HG02623 (cell line): Measurements from ENCODE around the gene MTARC1.

Source experiments
- ATAC-seq: cut with Tn5 transposase; IDR thresholded peaks from one replicate; pipeline ENCODE4 v1.9.1; 2021; ENCODE audit warnings: moderate library complexity; ENCODE audit not compliant: unreplicated experiment

MTARC1 gene

DNA sequence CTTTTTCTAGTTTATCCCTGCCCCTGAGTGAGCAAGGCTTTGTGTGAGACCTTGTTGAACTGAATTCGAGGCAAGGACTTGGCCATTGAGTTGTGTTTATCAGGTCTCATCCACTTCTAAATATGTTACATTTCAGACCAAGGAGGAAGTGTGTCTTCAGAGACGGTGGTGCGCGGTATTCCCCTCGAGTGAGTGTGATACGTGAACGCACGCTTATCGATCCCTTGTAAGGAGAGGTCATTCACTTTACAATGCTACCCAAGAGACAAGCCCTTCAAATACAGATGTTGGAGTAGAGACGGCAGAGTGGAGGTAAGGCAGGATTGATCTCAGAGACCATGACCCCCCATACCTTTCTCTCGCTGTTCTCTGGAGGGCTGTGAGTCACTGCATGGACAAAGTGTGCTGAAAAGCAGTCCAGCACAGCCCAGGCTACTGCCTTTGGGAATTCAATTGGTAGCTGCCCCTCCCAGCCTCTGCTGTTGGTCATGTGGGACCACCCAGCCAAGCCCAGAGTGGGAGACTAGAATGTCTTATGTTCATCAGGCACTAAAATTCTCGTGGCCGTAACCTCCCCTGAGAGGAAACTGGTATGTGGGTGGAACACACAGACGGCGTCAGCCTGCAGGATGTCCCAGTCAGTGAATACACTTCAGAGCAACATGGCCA lies 16.3 kb upstream of the MTARC1 start:
- peak; percentile 54 for ATAC-seq

DNA sequence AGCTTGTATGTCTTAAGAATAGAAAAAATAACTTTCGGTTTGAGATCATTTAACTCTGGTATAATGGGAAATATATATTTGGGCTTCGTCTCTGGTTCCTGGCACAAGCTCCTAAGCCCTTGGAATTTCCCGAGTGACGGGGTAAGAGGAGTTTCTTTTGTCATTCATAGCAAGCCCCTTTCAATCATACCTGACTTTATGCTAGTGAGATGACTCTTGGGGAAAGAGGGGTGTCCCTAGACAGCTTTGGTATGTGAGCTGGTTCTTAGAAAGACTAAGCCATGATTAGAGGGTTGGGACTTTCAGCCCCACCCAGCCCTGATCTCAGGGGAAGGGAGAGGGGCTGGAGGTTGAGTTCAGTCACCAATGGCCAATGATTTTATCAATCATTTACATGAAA lies 13.9 kb upstream of the MTARC1 start:
- ATAC-seq = no peak

DNA sequence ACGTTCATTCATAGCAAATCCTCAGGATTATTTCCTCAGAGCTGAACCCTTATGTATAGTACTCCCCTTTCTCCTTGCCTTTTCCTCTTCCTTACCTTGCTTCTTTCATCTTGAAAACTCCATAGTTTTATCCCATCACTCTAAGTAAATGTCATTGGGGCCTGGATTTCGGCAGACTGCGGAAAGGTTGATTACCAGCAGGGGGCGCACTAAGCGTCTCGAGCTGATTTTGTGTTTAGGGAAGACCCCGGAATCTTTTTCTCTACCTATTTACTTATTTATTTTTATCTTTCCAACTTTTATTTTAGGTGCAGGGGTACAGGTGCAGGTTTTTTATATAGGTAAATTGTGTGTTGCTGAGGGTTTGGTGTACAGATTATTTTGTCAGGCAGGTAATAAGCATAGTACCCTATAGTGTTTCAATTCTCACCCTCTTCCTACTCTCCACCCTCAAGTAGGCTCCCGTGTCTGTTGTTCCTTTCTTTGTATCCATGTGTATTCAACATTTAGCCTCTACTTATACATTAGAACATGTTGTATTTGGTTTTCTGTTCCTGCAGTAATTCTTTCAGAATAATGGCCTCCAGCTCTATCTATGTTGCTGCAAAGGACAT lies 11.4 kb upstream of the MTARC1 start:
- no peak for ATAC-seq

DNA sequence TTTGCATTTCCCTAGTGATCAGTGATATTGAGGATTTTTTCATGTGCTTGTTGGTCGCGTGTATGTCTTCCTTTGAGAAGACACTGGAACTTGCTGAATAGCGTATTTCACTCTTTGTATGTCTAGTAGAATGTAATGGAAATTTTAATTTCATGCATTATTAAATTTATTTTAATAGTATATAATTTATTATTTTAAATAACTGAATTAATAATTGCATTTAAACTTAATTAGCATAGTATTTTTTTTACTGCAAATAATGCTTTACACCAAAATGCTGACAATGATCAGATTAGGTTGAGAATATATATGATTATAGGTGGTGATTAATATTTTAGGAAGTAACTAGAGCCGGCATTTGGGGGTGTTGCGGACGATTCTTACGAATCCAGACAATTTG lies 10.5 kb upstream of the MTARC1 start:
- ATAC-seq = no peak

DNA sequence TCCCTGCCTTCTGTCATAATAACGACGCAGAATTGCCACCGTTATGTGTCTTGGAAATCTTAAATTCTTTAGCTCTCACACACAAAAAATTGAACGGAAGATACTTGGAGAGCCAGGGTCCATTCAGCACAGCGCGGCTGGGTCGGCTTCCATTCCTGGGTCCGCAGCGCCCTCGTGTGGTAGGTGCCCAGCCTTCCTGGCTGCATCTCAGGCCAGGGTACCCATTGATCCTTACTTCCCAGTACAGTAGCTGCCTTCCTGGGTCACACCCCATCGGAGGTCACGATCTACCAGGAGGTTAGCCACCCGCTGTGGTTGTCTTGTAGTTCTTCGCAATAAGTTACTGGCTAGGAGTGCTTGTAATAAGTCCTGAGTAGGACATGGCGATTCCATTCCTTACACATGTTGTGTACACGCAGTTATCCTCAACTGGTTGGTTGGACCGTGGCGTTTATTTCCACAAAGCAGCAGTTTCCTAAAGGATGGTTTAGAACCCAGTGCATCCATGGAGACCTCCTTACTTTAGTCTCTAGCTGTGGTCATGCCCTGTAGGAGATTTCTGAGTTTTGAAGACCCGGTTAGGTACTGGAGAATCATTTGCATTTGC lies 9.9 kb upstream of the MTARC1 start:
- ATAC-seq = peak; percentile 84

DNA sequence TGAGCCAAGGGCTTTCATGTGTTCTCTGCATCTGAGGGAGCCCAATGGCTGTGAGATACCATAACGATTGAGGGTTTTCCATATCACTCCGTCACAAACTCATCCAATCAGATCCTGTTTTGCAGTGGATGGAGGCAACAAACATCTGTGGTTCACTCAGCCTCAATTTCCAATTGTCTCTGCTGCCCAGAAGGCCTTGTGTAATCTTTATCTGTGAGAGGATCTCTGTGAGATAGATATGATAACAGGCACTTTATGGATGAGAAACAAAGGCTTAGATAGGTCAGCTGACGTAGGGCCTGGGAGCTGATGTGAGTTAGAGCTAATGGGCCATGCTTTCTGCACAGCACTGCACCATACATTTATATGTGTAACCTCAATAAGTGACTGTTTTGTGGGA lies 3.3 kb upstream of the MTARC1 start:
- no peak for ATAC-seq

DNA sequence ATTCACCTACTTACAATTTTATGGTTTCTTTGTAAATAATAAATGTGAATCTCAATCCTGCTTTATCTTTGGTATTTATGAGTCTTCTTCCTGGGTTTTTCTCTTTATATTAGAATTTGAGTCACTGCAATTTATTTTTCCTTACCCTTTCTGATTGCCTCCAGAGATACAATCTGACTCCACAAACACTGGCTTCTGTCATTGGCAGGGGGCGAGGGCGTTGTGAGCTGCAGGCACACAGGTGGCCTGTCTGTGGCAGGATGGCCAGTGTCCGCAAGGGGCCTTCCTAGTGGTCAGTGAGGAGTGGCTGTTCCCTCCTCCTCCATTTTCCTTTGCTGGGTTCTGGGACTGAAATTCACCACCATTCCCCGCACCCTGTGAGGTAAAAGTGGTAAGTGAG lies 2.0 kb upstream of the MTARC1 start:
- no peak for ATAC-seq

DNA sequence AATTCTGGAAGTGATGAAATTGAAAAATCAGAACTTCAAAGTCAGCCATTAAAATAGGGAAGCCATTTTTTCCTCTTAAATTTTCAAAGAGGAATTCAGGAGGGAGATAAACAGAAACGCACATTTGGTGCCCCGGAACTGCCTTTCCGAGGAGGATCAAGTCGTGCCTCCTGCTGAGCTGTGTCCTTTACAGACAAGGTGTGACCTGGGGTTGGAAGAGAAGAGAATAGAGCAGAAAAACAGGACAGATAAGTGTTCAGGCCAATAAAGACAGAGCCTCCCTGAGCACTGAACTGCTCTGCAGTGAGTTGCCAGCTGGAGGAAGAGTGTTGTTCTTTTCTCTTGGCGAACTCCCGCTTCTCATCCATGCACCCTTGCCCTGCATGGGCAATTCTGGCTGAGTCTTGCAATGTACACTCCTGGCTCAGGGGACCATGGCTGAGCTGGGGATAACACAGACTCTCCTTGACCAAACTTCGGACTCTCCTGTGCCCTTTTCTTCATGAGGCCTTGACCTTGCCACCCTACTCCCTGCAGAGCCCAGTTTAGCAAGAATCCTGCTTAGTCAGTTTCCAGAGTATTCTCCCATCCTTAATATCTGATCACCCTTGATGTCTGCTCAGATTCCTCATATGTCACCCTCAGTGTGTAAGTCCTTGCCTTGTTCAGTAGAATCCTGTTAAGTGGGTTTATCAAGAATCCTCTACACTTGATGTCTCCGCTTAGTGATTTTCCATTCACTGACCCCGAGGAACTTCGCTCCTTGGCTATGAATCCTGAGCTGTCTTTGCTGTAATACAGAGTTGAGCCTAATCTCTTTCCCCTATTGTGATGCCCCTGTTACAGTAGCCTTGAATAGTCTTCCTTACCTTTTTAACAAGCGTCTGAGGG lies 1.3 kb upstream of the MTARC1 start:
- ATAC-seq = no peak

GRCh38 chr1:220786057-220786336 lies 716 bp upstream of the MTARC1 start:
- ATAC-seq = no peak

DNA sequence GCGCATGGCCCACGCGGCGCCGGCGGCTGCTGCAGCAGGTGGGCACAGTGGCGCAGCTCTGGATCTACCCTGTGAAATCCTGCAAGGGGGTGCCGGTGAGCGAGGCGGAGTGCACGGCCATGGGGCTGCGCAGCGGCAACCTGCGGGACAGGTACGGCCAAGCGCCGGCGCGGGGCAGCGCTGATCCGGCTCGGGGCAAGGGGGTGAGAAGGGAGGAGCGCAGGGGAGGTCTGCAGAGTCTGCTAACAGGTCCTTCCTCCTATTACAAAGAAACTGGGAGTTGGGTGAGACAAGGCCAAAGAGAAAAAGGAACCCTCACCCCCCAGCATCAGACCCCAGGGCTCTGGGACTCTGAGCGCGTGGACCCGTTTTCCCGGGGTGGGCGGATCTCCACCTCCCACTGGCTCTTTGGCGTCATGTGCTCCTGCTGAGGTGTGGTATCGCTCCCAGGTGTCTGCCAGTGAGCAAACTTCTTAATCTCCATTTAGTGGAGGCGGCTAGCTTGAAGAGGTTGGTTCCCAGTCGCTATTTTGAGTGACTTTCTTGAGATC lies 431 bp downstream of the MTARC1 start:
- ATAC-seq = peak; percentile 20

- no peak for ATAC-seq
These were observed 2.2 kb downstream of the MTARC1 start for GRCh38 chr1:220788900-220789299.

GRCh38 chr1:220789532-220790147 lies 2.9 kb downstream of the MTARC1 start:
- no peak for ATAC-seq

- ATAC-seq = no peak
These were observed 4.6 kb downstream of the MTARC1 start for GRCh38 chr1:220791285-220791684.

DNA sequence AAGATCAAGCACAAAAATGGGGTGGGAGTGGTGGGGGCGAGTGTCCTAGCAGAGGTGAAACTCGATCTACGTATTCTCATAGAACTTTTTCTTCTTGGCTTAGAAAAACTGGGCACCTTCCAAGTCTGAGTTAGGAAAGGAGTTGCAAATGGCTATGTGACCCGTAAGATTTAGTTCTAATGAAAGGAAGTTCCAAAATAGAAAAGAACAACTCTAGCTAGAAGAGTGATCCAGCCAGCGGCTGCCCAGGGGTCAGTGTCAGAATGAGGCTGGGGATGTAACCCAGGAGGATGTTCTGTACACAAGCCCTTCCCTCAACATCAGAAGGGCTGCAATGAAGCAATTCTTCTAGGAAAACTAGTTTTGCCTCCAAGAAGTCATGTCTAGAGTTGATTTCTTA lies 5.2 kb downstream of the MTARC1 start:
- no peak for ATAC-seq

DNA sequence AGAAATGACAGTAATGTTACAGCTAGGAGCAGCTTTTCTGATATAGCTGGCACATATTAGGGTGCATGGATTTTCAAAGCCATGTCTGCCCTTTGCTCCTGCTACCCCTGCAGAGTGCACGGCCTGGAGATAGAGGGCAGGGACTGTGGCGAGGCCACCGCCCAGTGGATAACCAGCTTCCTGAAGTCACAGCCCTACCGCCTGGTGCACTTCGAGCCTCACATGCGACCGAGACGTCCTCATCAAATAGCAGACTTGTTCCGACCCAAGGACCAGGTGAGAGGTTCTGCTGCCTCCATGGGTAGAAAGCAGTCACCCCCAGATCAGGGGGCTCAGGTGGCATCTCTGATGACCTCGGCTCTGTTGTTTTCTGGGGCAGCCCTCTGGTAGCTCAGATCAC lies 9.8 kb downstream of the MTARC1 start:
- no peak for ATAC-seq

DNA sequence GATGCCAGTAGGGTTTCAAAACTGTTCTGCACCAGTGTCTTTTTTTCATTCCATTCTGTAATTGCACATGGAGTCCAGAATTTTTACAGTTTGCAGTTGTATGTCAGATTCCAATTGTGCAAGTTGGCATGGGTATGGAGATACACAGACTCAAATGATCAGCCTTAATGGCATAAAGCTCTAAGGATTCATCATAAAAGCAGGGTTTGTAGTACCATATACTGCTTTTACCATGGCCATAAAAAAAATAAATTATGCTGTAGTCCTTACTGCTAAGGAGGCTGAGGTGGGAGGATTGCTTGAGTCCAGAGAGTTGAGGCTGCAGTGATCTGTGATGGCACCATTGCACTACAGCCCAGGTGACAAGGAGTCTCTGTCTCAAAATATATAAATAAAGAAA lies 10.3 kb downstream of the MTARC1 start:
- ATAC-seq = no peak

GRCh38 chr1:220797553-220797952 lies 10.8 kb downstream of the MTARC1 start:
- no peak for ATAC-seq

DNA sequence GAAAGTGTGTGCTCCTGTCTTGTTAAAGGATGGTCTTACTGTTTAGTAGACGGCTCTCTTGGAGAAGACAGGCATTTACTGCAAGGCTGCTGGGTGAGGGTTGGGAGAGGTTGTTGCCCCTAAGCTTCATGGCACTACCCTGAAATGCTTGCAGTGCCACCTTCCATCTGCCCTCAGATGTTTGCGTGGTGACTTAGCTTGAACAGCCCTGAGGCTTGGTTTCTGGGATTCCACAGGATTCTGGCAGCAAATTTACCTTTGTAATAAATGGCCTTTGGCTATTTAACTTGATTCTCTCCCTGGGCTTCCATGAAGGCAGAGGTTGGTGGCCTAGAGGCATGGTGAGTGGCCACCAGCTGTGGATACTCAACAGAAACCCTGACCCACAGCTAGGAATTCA lies 11.6 kb downstream of the MTARC1 start:
- no peak for ATAC-seq

- no peak for ATAC-seq
These were observed 13.5 kb downstream of the MTARC1 start for GRCh38 chr1:220800262-220800661.

DNA sequence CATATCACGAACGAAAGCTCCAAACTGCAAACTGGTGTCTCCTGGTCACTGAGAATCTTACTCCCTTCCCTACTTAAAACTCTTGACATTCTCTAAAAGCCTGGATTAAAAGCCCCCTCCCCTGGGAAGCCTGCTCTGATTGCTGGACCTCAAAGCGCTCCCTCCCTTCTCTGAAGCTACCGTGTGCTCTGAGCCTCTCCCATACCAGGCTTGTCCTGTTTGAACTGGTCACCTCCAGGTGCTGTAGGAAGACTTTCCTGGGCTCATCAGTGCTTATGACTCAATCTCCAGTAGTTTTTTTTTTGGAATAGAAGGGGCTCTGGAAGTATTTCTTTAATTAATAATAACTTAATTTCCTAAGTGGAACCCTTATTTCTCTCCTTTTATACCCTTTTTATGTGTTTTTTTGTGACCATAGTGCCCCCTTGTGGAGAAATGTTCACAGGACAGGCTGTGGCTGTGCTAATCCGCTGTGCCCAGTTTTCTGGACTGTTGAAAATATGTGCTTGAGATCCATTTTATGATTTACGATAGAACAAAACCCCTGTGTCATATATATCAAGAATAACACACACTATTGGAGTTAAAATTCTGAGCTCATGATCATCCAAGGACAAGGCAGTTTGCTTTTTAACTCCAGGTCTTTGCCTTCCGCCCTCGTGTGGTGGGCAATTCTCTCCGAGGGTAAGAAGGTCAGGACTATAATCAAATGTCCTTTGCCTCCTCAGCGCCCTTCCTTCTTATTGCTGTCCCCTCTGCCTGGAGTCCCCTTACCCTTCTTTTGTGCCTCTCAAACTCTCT lies 16.9 kb downstream of the MTARC1 start:
- no peak for ATAC-seq
